ENCODE results near the gene CFAP43. TPM values are rescaled to one million over a fixed set of nuclear protein-coding genes. Genes with fewer than 3 reads are reported as not detected.

The CFAP43 gene
- total RNA-seq, 1 experiment from 2014 or later = 6.0 TPM

DNA sequence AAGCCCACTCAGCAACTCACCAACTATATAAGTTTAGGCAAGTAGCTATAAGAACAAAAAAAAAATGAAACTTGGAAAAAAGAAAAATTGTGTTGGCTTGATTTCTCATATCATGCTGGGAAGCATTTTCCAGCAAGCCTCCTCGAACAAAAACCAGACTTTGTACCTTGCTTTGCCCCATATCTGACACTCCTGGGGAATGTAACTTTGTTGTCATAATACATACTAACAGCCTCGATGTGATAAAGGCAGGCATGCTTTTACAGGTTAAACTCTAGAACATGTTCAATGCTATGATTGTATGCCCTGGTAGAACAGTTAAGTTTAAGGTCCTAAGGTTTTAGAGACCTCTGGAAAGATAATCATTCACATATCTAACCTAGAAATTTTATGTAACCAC is 11.6 kb downstream of the CFAP43 start:
- intact Hi-C loops (cut with micrococcal nuclease; ENCODE audit: unreplicated experiment) = no loop called here
- no peaks in the 10 kb centered on the region for H3F3A ChIP-seq (ENCODE audit: insufficient read depth, low read depth)
- H3K9me2 ChIP-seq (ENCODE audit: insufficient read depth) = no peaks in the 10 kb centered on the region
- H3K36me3 ChIP-seq (ENCODE audit: low read depth) = no peaks in the 10 kb centered on the region
- BruUV-seq (replicated peaks) = no TSS peak
- CTCF ChIA-PET = no interaction called here
- POLR2A ChIA-PET (ENCODE audit: unreplicated experiment) = no interaction called here
- H4K20me1 ChIP-seq (ENCODE audit: insufficient read depth) = no peaks in the 10 kb centered on the region
- H3K4me2 ChIP-seq = no peak overlapping the region
- H3K27me3 ChIP-seq (ENCODE audit: insufficient read depth, low read depth) = no peaks in the 10 kb centered on the region
- TF ChIP-seq, protein P1, sequence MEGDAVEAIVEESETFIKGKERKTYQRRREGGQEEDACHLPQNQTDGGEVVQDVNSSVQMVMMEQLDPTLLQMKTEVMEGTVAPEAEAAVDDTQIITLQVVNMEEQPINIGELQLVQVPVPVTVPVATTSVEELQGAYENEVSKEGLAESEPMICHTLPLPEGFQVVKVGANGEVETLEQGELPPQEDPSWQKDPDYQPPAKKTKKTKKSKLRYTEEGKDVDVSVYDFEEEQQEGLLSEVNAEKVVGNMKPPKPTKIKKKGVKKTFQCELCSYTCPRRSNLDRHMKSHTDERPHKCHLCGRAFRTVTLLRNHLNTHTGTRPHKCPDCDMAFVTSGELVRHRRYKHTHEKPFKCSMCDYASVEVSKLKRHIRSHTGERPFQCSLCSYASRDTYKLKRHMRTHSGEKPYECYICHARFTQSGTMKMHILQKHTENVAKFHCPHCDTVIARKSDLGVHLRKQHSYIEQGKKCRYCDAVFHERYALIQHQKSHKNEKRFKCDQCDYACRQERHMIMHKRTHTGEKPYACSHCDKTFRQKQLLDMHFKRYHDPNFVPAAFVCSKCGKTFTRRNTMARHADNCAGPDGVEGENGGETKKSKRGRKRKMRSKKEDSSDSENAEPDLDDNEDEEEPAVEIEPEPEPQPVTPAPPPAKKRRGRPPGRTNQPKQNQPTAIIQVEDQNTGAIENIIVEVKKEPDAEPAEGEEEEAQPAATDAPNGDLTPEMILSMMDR (conservative IDR thresholded peaks at IDR 0.05) = no peak
- TF ChIP-seq EZH2 (IDR thresholded peaks at IDR 0.05; ENCODE audit: low read depth) = no peak
- no peaks in the 10 kb centered on the region for H3K9me3 ChIP-seq (ENCODE audit: insufficient read depth, low read depth)
- no peak for DNase-seq
- H2AFZ ChIP-seq = no peak overlapping the region
- H3K4me3 ChIP-seq = no peak overlapping the region
- H3K4me1 ChIP-seq (replicated peaks; ENCODE audit: insufficient read depth) = no peaks in the 10 kb centered on the region
- H3K27ac ChIP-seq = no peak overlapping the region
- H3K79me2 ChIP-seq (ENCODE audit: low read depth) = no peaks in the 10 kb centered on the region

DNA sequence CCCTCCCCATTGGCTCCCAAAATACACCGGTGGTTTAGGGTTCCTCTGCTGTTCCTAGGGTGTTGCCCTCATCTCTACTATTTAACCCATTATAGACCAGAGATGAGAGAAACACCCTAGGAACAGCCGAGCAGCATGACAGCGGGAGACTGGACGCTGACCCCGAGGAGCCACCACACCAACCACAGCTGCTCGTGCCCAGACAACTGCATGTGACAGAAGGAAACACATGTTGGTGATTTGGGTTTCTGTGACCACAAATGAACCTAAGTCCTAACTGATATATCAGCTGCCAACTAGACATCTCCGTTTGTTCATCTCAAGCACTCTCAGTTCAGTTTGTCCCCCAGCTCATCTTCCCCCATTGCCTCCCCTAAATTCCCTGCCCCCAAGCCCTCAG is 13.4 kb downstream of the CFAP43 start:
- CTCF ChIA-PET = no interaction called here
- no TSS peak for BruUV-seq (replicated peaks)
- Histone ChIP-seq H3K9me2 (ENCODE audit: insufficient read depth) (no peaks in the 10 kb centered on the region), H3K27me3 (ENCODE audit: insufficient read depth, low read depth) (no peaks in the 10 kb centered on the region), H3K79me2 (ENCODE audit: low read depth) (no peaks in the 10 kb centered on the region), H4K20me1 (ENCODE audit: insufficient read depth) (no peaks in the 10 kb centered on the region), H3K9me3 (ENCODE audit: insufficient read depth, low read depth) (no peaks in the 10 kb centered on the region), H3K36me3 (ENCODE audit: low read depth) (no peaks in the 10 kb centered on the region), H3K4me1 (replicated peaks; ENCODE audit: insufficient read depth) (no peaks in the 10 kb centered on the region), H3K4me3 (no peak overlapping the region), H3K4me2 (no peak overlapping the region), H2AFZ (no peak overlapping the region), H3F3A (ENCODE audit: insufficient read depth, low read depth) (no peaks in the 10 kb centered on the region), H3K27ac (no peak overlapping the region)
- TF ChIP-seq, protein P1 (conservative IDR thresholded peaks at IDR 0.05) = no peak
- no peak for TF ChIP-seq EZH2 (IDR thresholded peaks at IDR 0.05; ENCODE audit: low read depth)
- DNase-seq = no peak
- POLR2A ChIA-PET (ENCODE audit: unreplicated experiment) = interaction anchor here (0.6 kb wide), 1 partner anchor 67 kb away, joined by 3 read pairs; no protein-coding TSS in a partner anchor
- intact Hi-C loops (cut with micrococcal nuclease; ENCODE audit: unreplicated experiment) = no loop called here

DNA sequence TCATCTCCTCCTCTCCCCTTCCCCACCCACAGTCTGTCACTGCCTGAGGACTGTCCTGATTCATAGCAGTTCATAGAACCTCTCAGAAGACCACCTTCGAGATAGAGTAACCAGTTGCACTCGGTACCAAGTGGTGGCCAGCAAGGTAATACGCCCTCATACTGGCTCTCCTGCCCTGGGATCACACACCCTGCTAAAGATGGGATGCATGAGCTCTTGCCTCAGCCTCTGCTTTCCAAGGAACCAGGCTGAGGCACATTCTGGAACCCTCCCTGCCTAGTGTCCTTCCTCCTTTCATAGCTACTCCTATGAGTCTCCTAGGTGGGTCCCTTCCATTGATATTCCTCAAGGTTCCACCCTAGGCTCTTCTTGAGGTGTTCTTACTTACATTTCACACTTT is 15.5 kb downstream of the CFAP43 start:
- Histone ChIP-seq H3K36me3 (ENCODE audit: low read depth) (no peaks in the 10 kb centered on the region), H3F3A (ENCODE audit: insufficient read depth, low read depth) (no peaks in the 10 kb centered on the region), H3K79me2 (ENCODE audit: low read depth) (no peaks in the 10 kb centered on the region), H3K4me3 (no peak overlapping the region), H3K27me3 (ENCODE audit: insufficient read depth, low read depth) (no peaks in the 10 kb centered on the region), H3K4me1 (replicated peaks; ENCODE audit: insufficient read depth) (no peaks in the 10 kb centered on the region), H3K4me2 (no peak overlapping the region), H3K9me3 (ENCODE audit: insufficient read depth, low read depth) (no peaks in the 10 kb centered on the region), H2AFZ (no peak overlapping the region), H3K27ac (no peak overlapping the region), H4K20me1 (ENCODE audit: insufficient read depth) (no peaks in the 10 kb centered on the region), H3K9me2 (ENCODE audit: insufficient read depth) (no peaks in the 10 kb centered on the region)
- TF ChIP-seq, protein P1 (conservative IDR thresholded peaks at IDR 0.05) = no peak
- TF ChIP-seq EZH2 (IDR thresholded peaks at IDR 0.05; ENCODE audit: low read depth) = no peak
- no TSS peak for BruUV-seq (replicated peaks)
- intact Hi-C loops (cut with micrococcal nuclease; ENCODE audit: unreplicated experiment) = no loop called here
- no peak for DNase-seq
- POLR2A ChIA-PET (ENCODE audit: unreplicated experiment) = interaction anchor here (0.7 kb wide), 1 partner anchor 10 kb away, joined by 3 read pairs; no protein-coding TSS in a partner anchor
- CTCF ChIA-PET = no interaction called here
